ENCODE measurements around the gene MMP17. TPM values are rescaled to one million over a fixed set of nuclear protein-coding genes. Genes with fewer than 3 reads are reported as not detected.

MMP17 gene
- total and polyA plus RNA-seq, 2 donors (not counting 3 experiments of a cell fraction or from before 2014, with no cell fraction given): 3.6 to 10.8 TPM

DNA sequence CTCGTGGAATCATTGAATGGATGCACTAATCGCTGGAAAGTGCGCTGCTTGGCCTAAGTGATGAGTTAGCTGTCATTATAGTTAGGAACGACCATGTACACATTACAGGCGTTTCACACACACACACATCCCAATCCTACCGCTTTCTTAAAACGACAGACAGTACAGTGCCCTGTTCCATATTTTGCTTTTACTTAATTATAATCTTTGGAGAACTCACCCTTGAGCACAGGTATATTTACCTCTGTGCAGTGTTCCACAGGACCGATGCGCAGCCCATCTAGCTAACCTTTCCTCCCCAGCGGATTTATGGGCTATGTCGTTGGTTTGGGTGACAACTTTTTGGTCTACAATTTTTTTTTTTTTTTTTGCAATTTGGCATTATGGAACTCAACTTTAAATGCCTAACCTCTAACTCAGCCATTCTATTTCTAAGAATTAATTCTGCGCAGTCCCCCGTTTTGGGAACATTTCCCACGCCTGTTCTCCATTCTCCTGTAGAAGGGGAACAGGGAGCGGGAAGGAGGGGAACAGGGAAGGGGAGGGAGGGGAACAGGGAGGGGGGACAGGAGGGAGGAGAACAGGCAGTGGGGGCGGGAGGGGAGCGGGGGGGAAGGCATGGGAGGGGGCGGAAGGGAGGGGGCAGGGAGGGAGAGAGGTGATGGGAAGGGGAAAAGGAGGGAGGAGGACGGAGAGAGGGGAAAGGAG lies 65.6 kb downstream of the MMP17 start:
- Histone ChIP-seq H3K4me1 (ENCODE audit: control insufficient read depth, extremely low read depth, insufficient read depth, low read length) (peaks cover 9% of the 10 kb centered on the region), H3K9me3 (replicated peaks; ENCODE audit: control insufficient read depth, insufficient read depth, low read length) (no peaks in the 10 kb centered on the region), H3K9me1 (replicated peaks; ENCODE audit: control insufficient read depth, extremely low read depth, insufficient read depth, low read length) (no peaks in the 10 kb centered on the region), H3K27me3 (ENCODE audit: control insufficient read depth in 2 of 2, insufficient read depth in 2 of 2, low read length in 2 of 2) (peaks cover 0 to 5% of the 10 kb centered on the region in 2 experiments), H3K4me2 (ENCODE audit: insufficient read depth, low read length) (no peak overlapping the region), H3K79me2 (ENCODE audit: control insufficient read depth, insufficient read depth, low read length) (peaks cover 4% of the 10 kb centered on the region), H3K36me3 (ENCODE audit: control insufficient read depth in 2 of 2, extremely low read depth in 1 of 2, insufficient read depth in 2 of 2, low read length in 2 of 2) (no peaks in the 10 kb centered on the region), H3K9ac (replicated peaks; ENCODE audit: extremely low read depth, insufficient read depth, low read length) (no peak overlapping the region), H3K27ac (ENCODE audit: insufficient read depth, low read depth, low read length) (no peak overlapping the region), H2AFZ (ENCODE audit: low read depth, low read length) (no peak overlapping the region), H4K20me1 (replicated peaks; ENCODE audit: control insufficient read depth, extremely low read depth, insufficient read depth, low read length) (no peaks in the 10 kb centered on the region), H3K4me3 (replicated peaks in 1 of 3; ENCODE audit: insufficient read depth in 1 of 3, low read depth in 1 of 3, low read length in 3 of 3) (peak overlapping the region in 1 of 3 experiments; percentile 6)
- ChIA-PET CTCF (no interaction called here), POLR2A (no interaction called here)
- FAIRE-seq (no peak), DNase-seq (ENCODE audit: low read depth, low spot score) (no peak)
- dilution Hi-C loops (cut with MboI; ENCODE audit: extremely low pct_ligation_motif_present, low sequenced_read_pairs): no loop called here
- intact Hi-C loops (cut with micrococcal nuclease): loop anchor here (2.0 kb wide), 1 partner anchor 63 kb away; no protein-coding TSS in a partner anchor
- no TSS peak for BruUV-seq (replicated peaks)
- TF ChIP-seq POLR2AphosphoS5 (IDR thresholded peaks at IDR 0.05; ENCODE audit: insufficient read depth, low read depth, low read length) (no peak), JUN (IDR thresholded peaks at IDR 0.05; ENCODE audit: borderline replicate concordance, insufficient read depth, insufficient read length, low read depth) (no peak), GATA2 (IDR thresholded peaks at IDR 0.05; ENCODE audit: insufficient read depth, insufficient read length, low read depth, low read length) (no peak), CTCF (IDR thresholded peaks at IDR 0.05; ENCODE audit: extremely low read depth in 1 of 2, insufficient read depth in 1 of 2, low read depth in 1 of 2, low read length in 2 of 2) (no peak), MAX (IDR thresholded peaks at IDR 0.05; ENCODE audit: insufficient read depth, insufficient read length) (no peak), POLR2A (IDR thresholded peaks at IDR 0.05; ENCODE audit: low read depth, low read length) (no peak), EZH2 (IDR thresholded peaks at IDR 0.05; ENCODE audit: borderline replicate concordance, low read depth, low read length, severe bottlenecking) (no peak), FOS (IDR thresholded peaks at IDR 0.05; ENCODE audit: borderline replicate concordance, insufficient read depth, low read length) (no peak), MYC (IDR thresholded peaks at IDR 0.05; ENCODE audit: low read depth, low read length) (no peak)
